Measurements from ENCODE around the gene MRPL49. TPM values are rescaled to one million over a fixed set of nuclear protein-coding genes. Genes with fewer than 3 reads are reported as not detected.

The MRPL49 gene
- total and polyA plus RNA-seq, 2 of the 13 experiments (the other 11 are each of a cell fraction or from before 2014, with no cell fraction given), result 39.2 to 53.3 TPM

DNA sequence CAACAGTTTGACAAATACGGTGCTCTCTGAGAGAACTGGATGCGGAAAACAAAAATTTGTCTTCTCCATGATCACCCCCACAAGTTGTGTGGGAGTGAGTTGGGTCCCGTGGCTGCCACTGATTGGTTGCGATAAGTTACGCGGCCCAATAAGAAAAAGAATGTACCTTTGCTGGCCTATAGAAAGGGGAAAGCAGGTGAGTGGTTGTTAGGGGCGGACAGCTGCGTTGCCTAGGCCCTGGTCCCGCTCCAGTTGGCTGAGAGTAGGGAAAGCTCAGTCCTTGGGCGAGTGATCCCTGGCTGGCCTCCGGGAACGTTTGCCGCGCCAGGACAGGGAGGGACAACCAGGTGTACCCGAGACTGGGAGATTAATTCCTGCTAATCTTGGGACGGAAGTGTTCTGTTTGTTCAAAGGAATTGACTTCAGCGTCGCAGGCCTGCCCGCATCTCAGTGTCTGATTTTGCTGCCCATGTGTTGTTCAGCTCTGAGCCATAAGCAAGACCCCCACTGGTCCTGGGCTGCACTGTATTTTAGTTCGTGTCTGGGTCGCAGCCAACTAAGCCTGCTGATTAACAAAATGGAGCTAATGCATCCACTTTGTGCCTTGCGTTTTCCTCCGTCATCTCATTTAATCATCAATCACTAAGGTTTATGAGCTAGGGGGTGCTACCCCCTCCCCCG, 13.0 kb downstream of the MRPL49 start (continued):
- peak; percentile 95 for TF ChIP-seq RFXAP (CRISPR knock-in tag; IDR thresholded peaks at IDR 0.05; ENCODE audit: borderline replicate concordance)
- peak; percentile 52 for TF ChIP-seq ZNF121 (CRISPR knock-in tag; IDR thresholded peaks at IDR 0.05)
- TF ChIP-seq ZNF12 (CRISPR knock-in tag; IDR thresholded peaks at IDR 0.05), result no peak
- TF ChIP-seq ZNF749 (CRISPR knock-in tag; IDR thresholded peaks at IDR 0.05; ENCODE audit: borderline replicate concordance), result no peak; the same call in 1 of the 2 replicates
- no peak; the same call in 1 of the 2 replicates for TF ChIP-seq ZNF674 (CRISPR knock-in tag; IDR thresholded peaks at IDR 0.05; ENCODE audit: low read depth)
- TF ChIP-seq, protein P1, sequence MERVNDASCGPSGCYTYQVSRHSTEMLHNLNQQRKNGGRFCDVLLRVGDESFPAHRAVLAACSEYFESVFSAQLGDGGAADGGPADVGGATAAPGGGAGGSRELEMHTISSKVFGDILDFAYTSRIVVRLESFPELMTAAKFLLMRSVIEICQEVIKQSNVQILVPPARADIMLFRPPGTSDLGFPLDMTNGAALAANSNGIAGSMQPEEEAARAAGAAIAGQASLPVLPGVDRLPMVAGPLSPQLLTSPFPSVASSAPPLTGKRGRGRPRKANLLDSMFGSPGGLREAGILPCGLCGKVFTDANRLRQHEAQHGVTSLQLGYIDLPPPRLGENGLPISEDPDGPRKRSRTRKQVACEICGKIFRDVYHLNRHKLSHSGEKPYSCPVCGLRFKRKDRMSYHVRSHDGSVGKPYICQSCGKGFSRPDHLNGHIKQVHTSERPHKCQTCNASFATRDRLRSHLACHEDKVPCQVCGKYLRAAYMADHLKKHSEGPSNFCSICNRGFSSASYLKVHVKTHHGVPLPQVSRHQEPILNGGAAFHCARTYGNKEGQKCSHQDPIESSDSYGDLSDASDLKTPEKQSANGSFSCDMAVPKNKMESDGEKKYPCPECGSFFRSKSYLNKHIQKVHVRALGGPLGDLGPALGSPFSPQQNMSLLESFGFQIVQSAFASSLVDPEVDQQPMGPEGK (CRISPR knock-in tag; IDR thresholded peaks at IDR 0.05), result no peak; the same call in 1 of the 2 replicates
- TF ChIP-seq RXRB (CRISPR knock-in tag; IDR thresholded peaks at IDR 0.05; ENCODE audit: borderline replicate concordance), result no peak
- TF ChIP-seq ZNF281 (CRISPR knock-in tag; IDR thresholded peaks at IDR 0.05; ENCODE audit: borderline replicate concordance), result no peak
- no peak for TF ChIP-seq ZNF83 (CRISPR knock-in tag; IDR thresholded peaks at IDR 0.05; ENCODE audit: borderline replicate concordance)
- no peak for TF ChIP-seq ZNF251 (CRISPR knock-in tag; IDR thresholded peaks at IDR 0.05)
- TF ChIP-seq SMAD9 (CRISPR knock-in tag; IDR thresholded peaks at IDR 0.05), result peak; percentile 63; the same call in 1 of the 2 replicates
- no peak for TF ChIP-seq ZNF275 (CRISPR knock-in tag; IDR thresholded peaks at IDR 0.05; ENCODE audit: borderline replicate concordance)
- no peak for TF ChIP-seq ZNF260 (CRISPR knock-in tag; IDR thresholded peaks at IDR 0.05; ENCODE audit: borderline replicate concordance, low read depth)
- TF ChIP-seq RAD21 (CRISPR knock-in tag; IDR thresholded peaks at IDR 0.05), result no peak
- TF ChIP-seq SETDB1 (CRISPR knock-in tag; IDR thresholded peaks at IDR 0.05; ENCODE audit: borderline replicate concordance), result no peak
- TF ChIP-seq JDP2 (CRISPR knock-in tag; IDR thresholded peaks at IDR 0.05; ENCODE audit: borderline replicate concordance), result no peak
- no peak for TF ChIP-seq ZIK1 (CRISPR knock-in tag; IDR thresholded peaks at IDR 0.05; ENCODE audit: borderline replicate concordance, low read depth)
- no peak for TF ChIP-seq POLR2AphosphoS2 (IDR thresholded peaks at IDR 0.05; ENCODE audit: low read depth, low read length)
- TF ChIP-seq ZNF615 (CRISPR knock-in tag; IDR thresholded peaks at IDR 0.05; ENCODE audit: borderline replicate concordance), result no peak
- no peak for TF ChIP-seq SRSF1 (optimal IDR thresholded peaks at IDR 0.05; ENCODE audit: low read depth, low read length)
- TF ChIP-seq TFE3 (CRISPR knock-in tag; IDR thresholded peaks at IDR 0.05), result no peak
- TF ChIP-seq ZKSCAN5 (CRISPR knock-in tag; IDR thresholded peaks at IDR 0.05), result no peak

Data from HepG2 (cell line).